SK-N-SH (cell line): ENCODE results near the gene MEF2C. TPM values are rescaled to one million over a fixed set of nuclear protein-coding genes. Genes with fewer than 3 reads are reported as not detected.
A peak's percentile ranks its signal among the peaks of the same experiment; 100 is the strongest.

Experiments used
- CTCF ChIA-PET: fragments of 300-600, 350-600 bp; formaldehyde crosslinking; extraction: SDS; loops from one replicate; lab custom pipeline; 2021; lab: Yijun Ruan, JAX
- POLR2A ChIA-PET: fragments of 350-600 bp; sonication (Branson Sonifier 250); formaldehyde crosslinking; extraction: SDS; loops from one replicate; lab custom pipeline; 2020; ENCODE audit warnings: antibody characterized with exemption, inconsistent platforms; lab: Yijun Ruan, JAX
- DNase-seq: peaks from one replicate; pipeline ENCODE4 v3.0.0; 2012
- H2AFZ ChIP-seq: fragments of 200-600 bp; sonication (generic); 2 replicates; pipeline ENCODE4 v1.8.1; 2016; ENCODE audit warnings: antibody characterized with exemption, mild to moderate bottlenecking, low read depth
- H3F3A ChIP-seq: fragments of 200-600 bp; sonication (generic); replicated peaks from 2 replicates; pipeline ENCODE3; 2016; ENCODE audit warnings: antibody characterized with exemption, mild to moderate bottlenecking; ENCODE audit not compliant: insufficient read depth
- H3K27ac ChIP-seq, 2 experiments: fragments of 200-500 bp in 1 of 2; fragments of 200-600 bp in 1 of 2; sonication (Bioruptor generic) in 1 of 2; sonication (generic), shearing (Covaris generic) in 1 of 2; 2 replicates each; pipeline versions ENCODE4 v1.5.1 to v1.6.1; 2014 to 2016; ENCODE audit warnings: low read depth in 2 of 2, inconsistent platforms in 1 of 2, low read length in 1 of 2, mild to moderate bottlenecking in 1 of 2, mixed read lengths in 1 of 2
- H3K27me3 ChIP-seq: fragments of 200-600 bp; sonication (generic), shearing (Covaris generic); 2 replicates; pipeline ENCODE4 v1.6.1; 2016; ENCODE audit warnings: mixed run types; ENCODE audit not compliant: insufficient read depth
- H3K36me3 ChIP-seq, 2 experiments: fragments of 200-500 bp in 1 of 2; fragments of 200-600 bp in 1 of 2; sonication (Bioruptor generic) in 1 of 2; sonication (generic) in 1 of 2; replicated peaks in 1 of 2; 2 replicates each; pipeline versions ENCODE3 to v1.5.1; 2014 to 2016; ENCODE audit warnings: low read length in 1 of 2, mild to moderate bottlenecking in 1 of 2; ENCODE audit not compliant: insufficient read depth in 2 of 2, control insufficient read depth in 1 of 2
- H3K4me1 ChIP-seq, 2 experiments: fragments of 200-500 bp in 1 of 2; fragments of 200-600 bp in 1 of 2; sonication (Bioruptor generic) in 1 of 2; sonication (generic), shearing (Covaris generic) in 1 of 2; 2 replicates each; pipeline versions ENCODE4 v1.5.1 to v1.6.1; 2014 to 2016; ENCODE audit warnings: low read depth in 1 of 2, low read length in 1 of 2, mixed run types in 1 of 2; ENCODE audit not compliant: insufficient read depth in 2 of 2, control insufficient read depth in 1 of 2
- H3K4me2 ChIP-seq: fragments of 200-600 bp; sonication (generic), shearing (Covaris generic); 2 replicates; pipeline ENCODE4 v1.6.1; 2017; ENCODE audit warnings: mixed run types
- H3K4me3 ChIP-seq, 2 experiments: fragments of 200-500 bp in 1 of 2; fragments of 200-600 bp in 1 of 2; sonication (Bioruptor generic) in 1 of 2; sonication (generic), shearing (Covaris generic) in 1 of 2; 2 replicates each; pipeline versions ENCODE4 v1.5.1 to v1.8.1; 2014 to 2016; ENCODE audit warnings: low read depth in 2 of 2, inconsistent platforms in 1 of 2, low read length in 1 of 2, mild to moderate bottlenecking in 1 of 2, mixed read lengths in 1 of 2, moderate library complexity in 1 of 2
- H3K79me2 ChIP-seq: fragments of 200-600 bp; sonication (generic); 2 replicates; pipeline ENCODE4 v1.8.1; 2017; ENCODE audit warnings: mild to moderate bottlenecking; ENCODE audit not compliant: insufficient read depth
- H3K9ac ChIP-seq: fragments of 200-600 bp; sonication (generic); 2 replicates; pipeline ENCODE4 v1.6.1; 2017; ENCODE audit warnings: mixed run types
- H3K9me2 ChIP-seq: fragments of 200-600 bp; sonication (generic); 2 replicates; pipeline ENCODE4 v1.6.1; 2017; ENCODE audit warnings: mixed run types
- H3K9me3 ChIP-seq: fragments of 200-600 bp; sonication (generic); 2 replicates; pipeline ENCODE4 v1.6.1; 2017; ENCODE audit warnings: mixed run types, mild to moderate bottlenecking, moderate library complexity
- H4K20me1 ChIP-seq: fragments of 200-600 bp; sonication (generic); 2 replicates; pipeline ENCODE4 v1.6.1; 2017; ENCODE audit warnings: mild to moderate bottlenecking, mixed run types; ENCODE audit not compliant: insufficient read depth
- EZH2phosphoT487 ChIP-seq: fragments of 200-600 bp; sonication (generic); IDR thresholded peaks from 2 replicates; pipeline ENCODE4 v1.6.1; 2017; ENCODE audit warnings: low read depth, mixed run types, mild to moderate bottlenecking, antibody characterized with exemption, moderate library complexity, borderline replicate concordance
- FOSL2 ChIP-seq: IDR thresholded peaks from 2 replicates; pipeline ENCODE4 v1.4.0; 2012; ENCODE audit warnings: low read depth, mild to moderate bottlenecking, moderate library complexity, borderline replicate concordance
- FOXM1 ChIP-seq: IDR thresholded peaks from 2 replicates; pipeline ENCODE4 v1.4.0; 2012; ENCODE audit warnings: low read depth, mild to moderate bottlenecking
- MEF2A ChIP-seq: IDR thresholded peaks from 2 replicates; pipeline ENCODE4 v1.4.0; 2012; ENCODE audit warnings: low read depth, borderline replicate concordance
- MXI1 ChIP-seq: IDR thresholded peaks from 2 replicates; pipeline ENCODE4 v1.6.1; 2012; ENCODE audit warnings: mild to moderate bottlenecking, low read depth, low read length, improper control_type of control experiment
- PBX3 ChIP-seq: IDR thresholded peaks from 2 replicates; pipeline ENCODE4; 2012
- RCOR1 ChIP-seq: fragments of 150-350 bp; IDR thresholded peaks from 2 replicates; pipeline ENCODE4 v1.6.1; 2017; ENCODE audit warnings: antibody characterized with exemption, low read length
- RFX5 ChIP-seq: IDR thresholded peaks from 2 replicates; pipeline ENCODE4 v1.6.1; 2012; ENCODE audit warnings: mild to moderate bottlenecking, improper control_type of control experiment, low read length
- RXRA ChIP-seq: IDR thresholded peaks from 2 replicates; pipeline ENCODE4 v1.4.0; 2012; ENCODE audit warnings: low read depth, mild to moderate bottlenecking, borderline replicate concordance
- SIN3A ChIP-seq: IDR thresholded peaks from 2 replicates; pipeline ENCODE4 v1.6.1; 2012; ENCODE audit warnings: low read depth, mild to moderate bottlenecking, low read length, moderate library complexity, borderline replicate concordance
- SMC3 ChIP-seq: IDR thresholded peaks from 2 replicates; pipeline ENCODE4 v1.6.1; 2012; ENCODE audit warnings: low read depth, low read length, improper control_type of control experiment
- TAF1 ChIP-seq: IDR thresholded peaks from 2 replicates; pipeline ENCODE4 v1.6.1; 2012; ENCODE audit warnings: low read depth, mild to moderate bottlenecking, low read length, moderate library complexity, borderline replicate concordance
- TCF12 ChIP-seq: IDR thresholded peaks from 2 replicates; pipeline ENCODE4 v1.4.0; 2012
- ZBTB33 ChIP-seq: IDR thresholded peaks from 2 replicates; pipeline ENCODE4 v1.4.0; 2012; ENCODE audit warnings: low read depth, borderline replicate concordance
- WGBS: methylation state at CpG from one replicate; pipeline ENCODE4 v1.1.6; 2017; ENCODE audit warnings: low lambda C conversion rate; 5-methylcytosine and 5-hydroxymethylcytosine counted together
- polyA plus RNA-seq, 3 experiments: library from polyadenylated mRNA; depleted of rRNA; stranded (reverse); fragments of >200 nt; gene quantifications; 2 replicates each; pipeline ENCODE4 v1.2.3, GENCODE V29; 2012
- TF ChIP-seq, protein P1 (sequence below): fragments of 150-350 bp; IDR thresholded peaks from 2 replicates; pipeline ENCODE4 v1.6.1; 2017; ENCODE audit warnings: antibody characterized with exemption, low read length, low read depth, borderline replicate concordance
- TF ChIP-seq, protein P2 (sequence below): fragments of 200-600 bp; sonication (generic); IDR thresholded peaks from 2 replicates; pipeline ENCODE4 v1.6.1; 2017; ENCODE audit warnings: antibody characterized with exemption, mild to moderate bottlenecking, moderate library complexity
- TF ChIP-seq, protein P3 (sequence below): fragments of 150-350 bp; IDR thresholded peaks from 2 replicates; pipeline ENCODE4 v1.6.1; 2016; ENCODE audit warnings: mild to moderate bottlenecking, low read depth, low read length

MEF2C gene
- polyA plus RNA-seq, 1 of the 3 experiments (the other 2 are of a cell fraction), result 1.2 TPM

GRCh38 chr5:88878976-88879375 is 4.0 kb downstream of the MEF2C start:
- H3K4me3 ChIP-seq, result no peak overlapping the region
- no peak overlapping the region for H3K27ac ChIP-seq
- no peaks in the 10 kb centered on the region for H3K27me3 ChIP-seq
- no peaks in the 10 kb centered on the region for H4K20me1 ChIP-seq
- no peaks in the 10 kb centered on the region for H3K79me2 ChIP-seq
- TF ChIP-seq FOXM1 (no peak), FOSL2 (peak; percentile 36; the same call in 1 of the 2 replicates), ZBTB33 (no peak)
- TF ChIP-seq, protein P1, sequence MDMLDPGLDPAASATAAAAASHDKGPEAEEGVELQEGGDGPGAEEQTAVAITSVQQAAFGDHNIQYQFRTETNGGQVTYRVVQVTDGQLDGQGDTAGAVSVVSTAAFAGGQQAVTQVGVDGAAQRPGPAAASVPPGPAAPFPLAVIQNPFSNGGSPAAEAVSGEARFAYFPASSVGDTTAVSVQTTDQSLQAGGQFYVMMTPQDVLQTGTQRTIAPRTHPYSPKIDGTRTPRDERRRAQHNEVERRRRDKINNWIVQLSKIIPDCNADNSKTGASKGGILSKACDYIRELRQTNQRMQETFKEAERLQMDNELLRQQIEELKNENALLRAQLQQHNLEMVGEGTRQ, result no peak
- TF ChIP-seq, protein P2, sequence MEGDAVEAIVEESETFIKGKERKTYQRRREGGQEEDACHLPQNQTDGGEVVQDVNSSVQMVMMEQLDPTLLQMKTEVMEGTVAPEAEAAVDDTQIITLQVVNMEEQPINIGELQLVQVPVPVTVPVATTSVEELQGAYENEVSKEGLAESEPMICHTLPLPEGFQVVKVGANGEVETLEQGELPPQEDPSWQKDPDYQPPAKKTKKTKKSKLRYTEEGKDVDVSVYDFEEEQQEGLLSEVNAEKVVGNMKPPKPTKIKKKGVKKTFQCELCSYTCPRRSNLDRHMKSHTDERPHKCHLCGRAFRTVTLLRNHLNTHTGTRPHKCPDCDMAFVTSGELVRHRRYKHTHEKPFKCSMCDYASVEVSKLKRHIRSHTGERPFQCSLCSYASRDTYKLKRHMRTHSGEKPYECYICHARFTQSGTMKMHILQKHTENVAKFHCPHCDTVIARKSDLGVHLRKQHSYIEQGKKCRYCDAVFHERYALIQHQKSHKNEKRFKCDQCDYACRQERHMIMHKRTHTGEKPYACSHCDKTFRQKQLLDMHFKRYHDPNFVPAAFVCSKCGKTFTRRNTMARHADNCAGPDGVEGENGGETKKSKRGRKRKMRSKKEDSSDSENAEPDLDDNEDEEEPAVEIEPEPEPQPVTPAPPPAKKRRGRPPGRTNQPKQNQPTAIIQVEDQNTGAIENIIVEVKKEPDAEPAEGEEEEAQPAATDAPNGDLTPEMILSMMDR, result 0 out of 2 replicates have a peak, but pooled peaks have one; percentile 20
- H2AFZ ChIP-seq, result peak overlapping the region; percentile 44; the same call in 1 of the 2 replicates
- no peak overlapping the region for H3K9ac ChIP-seq
- ChIA-PET POLR2A (no interaction called here), CTCF (no interaction called here)
- H3K9me3 ChIP-seq, result no peaks in the 10 kb centered on the region
- no peaks in the 10 kb centered on the region for H3F3A ChIP-seq
- WGBS, result 91% methylated on average over 1 of the region's 1 CpG
- H3K9me2 ChIP-seq, result no peaks in the 10 kb centered on the region
- H3K4me1 ChIP-seq, result peaks cover 0 to 5% of the 10 kb centered on the region in 2 experiments; a peak in 1 of 4 replicates
- no peaks in the 10 kb centered on the region for H3K36me3 ChIP-seq
- no peak for DNase-seq
- no peak overlapping the region for H3K4me2 ChIP-seq

GRCh38 chr5:88877826-88878225 is 5.2 kb downstream of the MEF2C start:
- 69% methylated on average over 2 of the region's 2 CpGs for WGBS
- POLR2A ChIA-PET, result no interaction called here
- no peaks in the 10 kb centered on the region for H3K9me2 ChIP-seq
- H3K79me2 ChIP-seq, result no peaks in the 10 kb centered on the region
- TF ChIP-seq RFX5 (no peak), SIN3A (no peak), TCF12 (no peak), MEF2A (no peak), RCOR1 (no peak), RXRA (no peak), PBX3 (no peak), SMC3 (no peak), MXI1 (no peak), TAF1 (no peak), EZH2phosphoT487 (no peak)
- TF ChIP-seq, protein P3, sequence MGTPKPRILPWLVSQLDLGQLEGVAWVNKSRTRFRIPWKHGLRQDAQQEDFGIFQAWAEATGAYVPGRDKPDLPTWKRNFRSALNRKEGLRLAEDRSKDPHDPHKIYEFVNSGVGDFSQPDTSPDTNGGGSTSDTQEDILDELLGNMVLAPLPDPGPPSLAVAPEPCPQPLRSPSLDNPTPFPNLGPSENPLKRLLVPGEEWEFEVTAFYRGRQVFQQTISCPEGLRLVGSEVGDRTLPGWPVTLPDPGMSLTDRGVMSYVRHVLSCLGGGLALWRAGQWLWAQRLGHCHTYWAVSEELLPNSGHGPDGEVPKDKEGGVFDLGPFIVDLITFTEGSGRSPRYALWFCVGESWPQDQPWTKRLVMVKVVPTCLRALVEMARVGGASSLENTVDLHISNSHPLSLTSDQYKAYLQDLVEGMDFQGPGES, result no peak
- TF ChIP-seq, protein P2, result no peak
- TF ChIP-seq, all 33 proteins: peak for 0
- H3K27me3 ChIP-seq, result no peaks in the 10 kb centered on the region
- no peak for DNase-seq
- H2AFZ ChIP-seq, result no peak overlapping the region
- H3K9me3 ChIP-seq, result no peaks in the 10 kb centered on the region
- no peak overlapping the region for H3K27ac ChIP-seq
- H3K4me3 ChIP-seq, result no peak overlapping the region
- no peak overlapping the region for H3K4me2 ChIP-seq
- H3K4me1 ChIP-seq, result peaks cover 0 to 5% of the 10 kb centered on the region in 2 experiments; a peak in 1 of 4 replicates
- no peak overlapping the region for H3K9ac ChIP-seq
- H3F3A ChIP-seq, result no peaks in the 10 kb centered on the region
- H4K20me1 ChIP-seq, result no peaks in the 10 kb centered on the region
- CTCF ChIA-PET, result no interaction called here
- H3K36me3 ChIP-seq, result no peaks in the 10 kb centered on the region
